Measurements from ENCODE around the gene SGO1. TPM values are rescaled to one million over a fixed set of nuclear protein-coding genes. Genes with fewer than 3 reads are reported as not detected.

The SGO1 gene
- polyA plus RNA-seq, 1 donor (not counting 4 experiments of a cell fraction or from before 2014, with no cell fraction given), result 3.4 TPM

DNA sequence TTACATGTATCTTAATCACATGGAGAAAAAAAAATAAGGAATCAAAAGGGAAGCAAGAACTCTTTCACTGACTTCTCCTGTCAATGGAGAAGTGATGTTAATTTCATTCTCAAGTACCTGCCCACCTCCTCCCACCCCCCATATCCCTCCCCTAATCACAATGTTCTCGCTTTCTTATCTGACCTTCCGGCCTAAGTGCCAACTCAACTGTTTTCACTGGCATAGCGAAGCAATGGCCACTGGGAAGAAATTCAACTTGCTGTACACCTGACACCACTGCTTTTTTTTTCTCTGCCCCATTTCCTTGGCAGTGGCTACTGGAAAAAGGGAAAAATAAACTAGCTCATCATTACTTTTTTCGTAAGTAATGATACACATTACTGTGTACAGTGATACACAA is 3.8 kb downstream of the SGO1 start:
- FAIRE-seq (no peak), DNase-seq (ENCODE audit: low read depth, low spot score) (no peak)
- no peak overlapping the region for H3K4me2 ChIP-seq (ENCODE audit: control insufficient read depth, extremely low read depth, insufficient read depth, low read depth, low read length)
- no peaks in the 10 kb centered on the region for H3K27me3 ChIP-seq (ENCODE audit: control insufficient read depth, extremely low read depth, insufficient read depth, low read length)
- TF ChIP-seq, protein P1, sequence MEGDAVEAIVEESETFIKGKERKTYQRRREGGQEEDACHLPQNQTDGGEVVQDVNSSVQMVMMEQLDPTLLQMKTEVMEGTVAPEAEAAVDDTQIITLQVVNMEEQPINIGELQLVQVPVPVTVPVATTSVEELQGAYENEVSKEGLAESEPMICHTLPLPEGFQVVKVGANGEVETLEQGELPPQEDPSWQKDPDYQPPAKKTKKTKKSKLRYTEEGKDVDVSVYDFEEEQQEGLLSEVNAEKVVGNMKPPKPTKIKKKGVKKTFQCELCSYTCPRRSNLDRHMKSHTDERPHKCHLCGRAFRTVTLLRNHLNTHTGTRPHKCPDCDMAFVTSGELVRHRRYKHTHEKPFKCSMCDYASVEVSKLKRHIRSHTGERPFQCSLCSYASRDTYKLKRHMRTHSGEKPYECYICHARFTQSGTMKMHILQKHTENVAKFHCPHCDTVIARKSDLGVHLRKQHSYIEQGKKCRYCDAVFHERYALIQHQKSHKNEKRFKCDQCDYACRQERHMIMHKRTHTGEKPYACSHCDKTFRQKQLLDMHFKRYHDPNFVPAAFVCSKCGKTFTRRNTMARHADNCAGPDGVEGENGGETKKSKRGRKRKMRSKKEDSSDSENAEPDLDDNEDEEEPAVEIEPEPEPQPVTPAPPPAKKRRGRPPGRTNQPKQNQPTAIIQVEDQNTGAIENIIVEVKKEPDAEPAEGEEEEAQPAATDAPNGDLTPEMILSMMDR (optimal IDR thresholded peaks at IDR 0.05 in 1 of 3, IDR thresholded peaks at IDR 0.05 in 1 of 3, conservative IDR thresholded peaks at IDR 0.05 in 1 of 3; ENCODE audit: extremely low read depth in 1 of 3, insufficient read depth in 2 of 3, low read length in 3 of 3), result no peak
- TF ChIP-seq EZH2 (IDR thresholded peaks at IDR 0.05; ENCODE audit: low read length), result no peak
- no peaks in the 10 kb centered on the region for H4K20me1 ChIP-seq (ENCODE audit: control insufficient read depth, extremely low read depth, insufficient read depth, low read length)
- H3K4me1 ChIP-seq (ENCODE audit: control insufficient read depth, extremely low read depth, insufficient read depth, low read length), result peaks cover 6% of the 10 kb centered on the region
- no peaks in the 10 kb centered on the region for H3K9me3 ChIP-seq (ENCODE audit: control insufficient read depth, low read depth, low read length)
- no peak overlapping the region for H2AFZ ChIP-seq (ENCODE audit: control insufficient read depth, low read length)
- H3K4me3 ChIP-seq (ENCODE audit: control insufficient read depth in 2 of 3, extremely low read depth in 1 of 3, insufficient read depth in 2 of 3, low read depth in 1 of 3, low read length in 3 of 3), result no peak overlapping the region
- H3K9me1 ChIP-seq (ENCODE audit: control insufficient read depth, extremely low read depth, insufficient read depth, low read length), result no peaks in the 10 kb centered on the region
- peaks cover 19% of the 10 kb centered on the region for H3K79me2 ChIP-seq (ENCODE audit: control insufficient read depth, insufficient read depth, low read length)
- no peak overlapping the region for H3K27ac ChIP-seq (ENCODE audit: control insufficient read depth, insufficient read depth, low read length)
- dilution Hi-C loops (cut with MboI; ENCODE audit: extremely low pct_ligation_motif_present, low sequenced_read_pairs), result no loop called here
- H3K36me3 ChIP-seq (ENCODE audit: control insufficient read depth in 2 of 2, extremely low read depth in 1 of 2, insufficient read depth in 2 of 2, low read length in 2 of 2), result peaks cover 0 to 3% of the 10 kb centered on the region in 2 experiments
- no peak overlapping the region for H3K9ac ChIP-seq (ENCODE audit: control insufficient read depth, extremely low read depth, insufficient read depth, low read length)

DNA sequence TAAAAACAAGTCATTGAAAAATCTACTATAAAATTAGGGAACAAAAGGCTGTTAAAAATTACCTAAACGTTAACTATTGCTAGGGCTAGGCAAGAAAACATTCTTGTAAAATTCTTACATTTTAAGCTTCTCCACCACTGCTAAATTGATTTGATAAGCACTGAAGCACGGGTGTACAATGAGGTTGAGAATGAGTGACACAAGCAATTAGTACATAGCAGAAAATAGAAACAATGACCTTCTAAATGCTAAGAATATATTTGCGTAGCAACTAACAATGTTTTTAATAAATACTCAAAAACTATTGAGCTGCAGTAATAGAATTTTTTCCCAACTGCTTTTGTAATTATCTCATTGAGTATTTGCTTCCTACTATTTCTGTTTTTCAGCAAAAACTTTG is 4.7 kb downstream of the SGO1 start:
- H3K9me1 ChIP-seq (ENCODE audit: control insufficient read depth, extremely low read depth, insufficient read depth, low read length), result no peaks in the 10 kb centered on the region
- no peak overlapping the region for H2AFZ ChIP-seq (ENCODE audit: control insufficient read depth, low read length)
- H3K4me3 ChIP-seq (ENCODE audit: control insufficient read depth in 2 of 3, extremely low read depth in 1 of 3, insufficient read depth in 2 of 3, low read depth in 1 of 3, low read length in 3 of 3), result no peak overlapping the region
- H3K27ac ChIP-seq (ENCODE audit: control insufficient read depth, insufficient read depth, low read length), result no peak overlapping the region
- dilution Hi-C loops (cut with MboI; ENCODE audit: extremely low pct_ligation_motif_present, low sequenced_read_pairs), result no loop called here
- no peaks in the 10 kb centered on the region for H3K9me3 ChIP-seq (ENCODE audit: control insufficient read depth, low read depth, low read length)
- no peaks in the 10 kb centered on the region for H3K27me3 ChIP-seq (ENCODE audit: control insufficient read depth, extremely low read depth, insufficient read depth, low read length)
- DNase-seq (ENCODE audit: low read depth, low spot score) (no peak), FAIRE-seq (no peak)
- H3K79me2 ChIP-seq (ENCODE audit: control insufficient read depth, insufficient read depth, low read length), result peaks cover 19% of the 10 kb centered on the region
- no peaks in the 10 kb centered on the region for H4K20me1 ChIP-seq (ENCODE audit: control insufficient read depth, extremely low read depth, insufficient read depth, low read length)
- peaks cover 5% of the 10 kb centered on the region for H3K4me1 ChIP-seq (ENCODE audit: control insufficient read depth, extremely low read depth, insufficient read depth, low read length)
- no peak overlapping the region for H3K9ac ChIP-seq (ENCODE audit: control insufficient read depth, extremely low read depth, insufficient read depth, low read length)
- TF ChIP-seq, protein P1 (optimal IDR thresholded peaks at IDR 0.05 in 1 of 3, IDR thresholded peaks at IDR 0.05 in 1 of 3, conservative IDR thresholded peaks at IDR 0.05 in 1 of 3; ENCODE audit: extremely low read depth in 1 of 3, insufficient read depth in 2 of 3, low read length in 3 of 3), result no peak
- no peak for TF ChIP-seq EZH2 (IDR thresholded peaks at IDR 0.05; ENCODE audit: low read length)
- no peak overlapping the region for H3K4me2 ChIP-seq (ENCODE audit: control insufficient read depth, extremely low read depth, insufficient read depth, low read depth, low read length)
- H3K36me3 ChIP-seq (ENCODE audit: control insufficient read depth in 2 of 2, extremely low read depth in 1 of 2, insufficient read depth in 2 of 2, low read length in 2 of 2), result peaks cover 0 to 3% of the 10 kb centered on the region in 2 experiments

Data from keratinocyte (primary cell).